Activated B cell treated with CpG ODN at 0.5 μM for 24 hours (primary cell): ENCODE measurements around the gene FKBP7. TPM values are rescaled to one million over a fixed set of nuclear protein-coding genes. Genes with fewer than 3 reads are reported as not detected.

Source experiments
- ATAC-seq: fragments of 200-7000 bp; cut with Tn5 transposase; one replicate; pipeline ENCODE4 v1.10.0; 2021; ENCODE audit warnings: low read depth, mild to moderate bottlenecking, moderate library complexity
- CTCF ChIA-PET: fragments of 350-600 bp; sonication (Branson Sonifier 250); formaldehyde crosslinking; loops from one replicate; lab custom pipeline; 2021; ENCODE audit warnings: antibody characterized with exemption; lab: Charles Lee
- POLR2A ChIA-PET: fragments of 350-600 bp; sonication (Branson Sonifier 250); formaldehyde crosslinking; loops from one replicate; lab custom pipeline; 2021; ENCODE audit warnings: antibody characterized with exemption; lab: Charles Lee
- DNase-seq: peaks from one replicate; pipeline ENCODE4 v3.0.0; 2022
- H3K27ac Mint-ChIP-seq: one replicate; pipeline ENCODE4 v1.8.0; 2020; ENCODE audit warnings: mixed read lengths
- H3K27me3 Mint-ChIP-seq: one replicate; pipeline ENCODE4 v1.8.0; 2021; ENCODE audit warnings: mixed read lengths
- H3K36me3 Mint-ChIP-seq: one replicate; pipeline ENCODE4 v1.8.0; 2021; ENCODE audit warnings: low read depth, mixed read lengths
- H3K4me1 Mint-ChIP-seq: one replicate; pipeline ENCODE4 v1.8.0; 2021; ENCODE audit warnings: mixed read lengths
- H3K4me3 Mint-ChIP-seq: one replicate; pipeline ENCODE4 v1.8.0; 2020; ENCODE audit warnings: mild to moderate bottlenecking, mixed read lengths
- H3K9me3 Mint-ChIP-seq: one replicate; pipeline ENCODE4 v1.8.0; 2020; ENCODE audit warnings: mixed read lengths
- CTCF ChIP-seq: fragments of 200-600 bp; IDR thresholded peaks from one replicate; pipeline ENCODE4 v1.8.0; 2022; ENCODE audit warnings: antibody characterized with exemption, mild to moderate bottlenecking
- intact Hi-C: fragments of 100-400 bp; cut with micrococcal nuclease; formaldehyde crosslinking; loops from one replicate; pipeline ENCODE4 v1.15.1; 2024
- total RNA-seq: library from RNA; stranded (reverse); gene quantifications from 2 replicates; pipeline ENCODE4 v1.2.3, GENCODE V29; 2022

Gene FKBP7
- total RNA-seq, 1 donor from 2014 or later = 0.64 TPM

GRCh38 chr2:178480227-178481181 lies 2.1 kb upstream of the FKBP7 start, which contains the start of gene PLEKHA3:
Gene PLEKHA3 (plus strand): TSS chr2:178480457. CDS start chr2:178480870, 413 bp downstream.
- peak within 1 kb of the TSS; percentile 94 for H3K4me3 Mint-ChIP-seq
- peaks cover 55% of the 10 kb centered on the region for H3K4me1 Mint-ChIP-seq
- peaks cover 12% of the 10 kb centered on the region for H3K36me3 Mint-ChIP-seq
- TF ChIP-seq CTCF = no peak
- intact Hi-C loops = loop anchor here (1.0 to 2.0 kb wide), 3 partner anchors 14 to 50 kb away; no protein-coding TSS in a partner anchor
- peak within 1 kb of the TSS; percentile 97 for H3K27ac Mint-ChIP-seq
- ChIA-PET CTCF (no interaction called here), POLR2A (interaction anchor here (1.1 to 4.1 kb wide), 3 partner anchors 30 to 197 kb away, joined by 3 to 70 read pairs (median 4); partner anchors contain the start of genes PJVK and PRKRA)
- DNase-seq (peak; percentile 79), ATAC-seq (peak; percentile 59)
- no peaks in the 10 kb centered on the region for H3K27me3 Mint-ChIP-seq
- no peaks in the 10 kb centered on the region for H3K9me3 Mint-ChIP-seq

- DNase-seq (no peak), ATAC-seq (no peak)
- H3K36me3 Mint-ChIP-seq = peaks cover 9% of the 10 kb centered on the region
- H3K27ac Mint-ChIP-seq = peak overlapping the region; percentile 97
- H3K4me1 Mint-ChIP-seq = peaks cover 54% of the 10 kb centered on the region
- no peak for TF ChIP-seq CTCF
- no peaks in the 10 kb centered on the region for H3K27me3 Mint-ChIP-seq
- POLR2A ChIA-PET = interaction anchor here (1.1 to 4.1 kb wide), 3 partner anchors 29 to 198 kb away, joined by 3 to 70 read pairs (median 4); partner anchors contain the start of genes PJVK and PRKRA
- intact Hi-C loops = loop anchor here (1.0 to 5.0 kb wide), 6 partner anchors 15 to 1215 kb away; partner anchors contain the start of gene NFE2L2
- no peaks in the 10 kb centered on the region for H3K9me3 Mint-ChIP-seq
- peak overlapping the region; percentile 94 for H3K4me3 Mint-ChIP-seq
- CTCF ChIA-PET = no interaction called here
Observed at GRCh38 chr2:178479758-178480226, 1.4 kb upstream of the FKBP7 start.

GRCh38 chr2:178479275-178479616 lies 846 bp upstream of the FKBP7 start:
- ATAC-seq (no peak), DNase-seq (no peak)
- Mint-ChIP-seq H3K36me3 (peaks cover 9% of the 10 kb centered on the region), H3K4me3 (peak overlapping the region; percentile 94), H3K27ac (peak overlapping the region; percentile 97), H3K9me3 (no peaks in the 10 kb centered on the region), H3K4me1 (peaks cover 49% of the 10 kb centered on the region), H3K27me3 (no peaks in the 10 kb centered on the region)
- TF ChIP-seq CTCF = no peak
- ChIA-PET POLR2A (interaction anchor here (1.1 to 4.1 kb wide), 3 partner anchors 29 to 198 kb away, joined by 3 to 70 read pairs (median 4); partner anchors contain the start of genes PJVK and PRKRA), CTCF (no interaction called here)
- intact Hi-C loops = loop anchor here (2.0 to 5.0 kb wide), 3 partner anchors 118 to 1214 kb away; partner anchors contain the start of gene NFE2L2

- Mint-ChIP-seq H3K4me1 (peaks cover 39% of the 10 kb centered on the region), H3K36me3 (peaks cover 9% of the 10 kb centered on the region), H3K4me3 (peak overlapping the region; percentile 94), H3K27ac (peak overlapping the region; percentile 97), H3K27me3 (no peaks in the 10 kb centered on the region), H3K9me3 (no peaks in the 10 kb centered on the region)
- ChIA-PET POLR2A (interaction anchor here (1.0 kb wide), 1 partner anchor 27 kb away, joined by 4 read pairs; the partner anchor contains the start of genes PJVK and PRKRA), CTCF (no interaction called here)
- no peak for DNase-seq
- intact Hi-C loops = loop anchor here (1.0 to 5.0 kb wide), 5 partner anchors 27 to 1213 kb away; partner anchors contain the start of genes NFE2L2, PJVK and PRKRA
- no peak for TF ChIP-seq CTCF
- ATAC-seq = no peak
Observed at GRCh38 chr2:178478130-178478438, 316 bp downstream of the FKBP7 start.
